GM21825 (cell line): ENCODE measurements around the gene FOXF1.

Experiments
- ATAC-seq: cut with Tn5 transposase; IDR thresholded peaks from one replicate; pipeline ENCODE4 v1.9.1; 2021; ENCODE audit warnings: mild to moderate bottlenecking, moderate library complexity; ENCODE audit not compliant: unreplicated experiment

The FOXF1 gene

GRCh38 chr16:86510465-86511261, at the start of gene FOXF1:
Gene FOXF1 (plus strand): TSS chr16:86510527. CDS start chr16:86510570, 43 bp downstream.
- no peak for ATAC-seq

- ATAC-seq: no peak
These were observed 49.3 kb upstream of the FOXF1 start for GRCh38 chr16:86461037-86461436.

- ATAC-seq: no peak
These were observed 47.8 kb upstream of the FOXF1 start for GRCh38 chr16:86462334-86463084.

- ATAC-seq: no peak
These were observed 46.3 kb upstream of the FOXF1 start for GRCh38 chr16:86464044-86464443.

GRCh38 chr16:86465434-86465833, 44.9 kb upstream of the FOXF1 start:
- no peak for ATAC-seq

GRCh38 chr16:86466696-86467406, 43.5 kb upstream of the FOXF1 start:
- ATAC-seq: no peak

- no peak for ATAC-seq
These were observed 42.8 kb upstream of the FOXF1 start for GRCh38 chr16:86467490-86467889.

- no peak for ATAC-seq
These were observed 39.4 kb upstream of the FOXF1 start for GRCh38 chr16:86470964-86471363.

GRCh38 chr16:86471896-86472295, 38.4 kb upstream of the FOXF1 start:
- no peak for ATAC-seq

- ATAC-seq: no peak
These were observed 38.0 kb upstream of the FOXF1 start for GRCh38 chr16:86472366-86472765.

- ATAC-seq: no peak
These were observed 33.3 kb upstream of the FOXF1 start for GRCh38 chr16:86476956-86477534.

- no peak for ATAC-seq
These were observed 32.7 kb upstream of the FOXF1 start for GRCh38 chr16:86477642-86478041.

GRCh38 chr16:86478779-86479178, 31.5 kb upstream of the FOXF1 start:
- no peak for ATAC-seq

GRCh38 chr16:86479419-86479818, 30.9 kb upstream of the FOXF1 start:
- ATAC-seq: no peak

GRCh38 chr16:86480444-86480843, 29.9 kb upstream of the FOXF1 start:
- ATAC-seq: no peak

GRCh38 chr16:86481607-86482006, 28.7 kb upstream of the FOXF1 start:
- no peak for ATAC-seq

- no peak for ATAC-seq
These were observed 26.1 kb upstream of the FOXF1 start for GRCh38 chr16:86484240-86484639.

GRCh38 chr16:86485746-86486145, 24.6 kb upstream of the FOXF1 start:
- no peak for ATAC-seq

GRCh38 chr16:86490859-86491639, 19.3 kb upstream of the FOXF1 start:
- no peak for ATAC-seq

GRCh38 chr16:86491640-86492023, 18.7 kb upstream of the FOXF1 start:
- no peak for ATAC-seq
